ENCODE measurements around the gene NUP210.

The NUP210 gene

GRCh38 chr3:13303410-13303809 is 116.7 kb downstream of the NUP210 start:
- Histone ChIP-seq H3K27me3 (replicated peaks) (no peaks in the 10 kb centered on the region), H3K27ac (no peak overlapping the region), H3K36me3 (replicated peaks) (no peaks in the 10 kb centered on the region), H3K4me3 (ENCODE audit: low read depth, low read length) (no peak overlapping the region)
- peak; percentile 13 for DNase-seq
- no peak for TF ChIP-seq CTCF (IDR thresholded peaks at IDR 0.05; ENCODE audit: low read depth, low read length, missing control alignments)
- in situ Hi-C loops (cut with HindIII; ENCODE audit: low pct_ligation_motif_present, low sequenced_read_pairs), result no loop called here

DNA sequence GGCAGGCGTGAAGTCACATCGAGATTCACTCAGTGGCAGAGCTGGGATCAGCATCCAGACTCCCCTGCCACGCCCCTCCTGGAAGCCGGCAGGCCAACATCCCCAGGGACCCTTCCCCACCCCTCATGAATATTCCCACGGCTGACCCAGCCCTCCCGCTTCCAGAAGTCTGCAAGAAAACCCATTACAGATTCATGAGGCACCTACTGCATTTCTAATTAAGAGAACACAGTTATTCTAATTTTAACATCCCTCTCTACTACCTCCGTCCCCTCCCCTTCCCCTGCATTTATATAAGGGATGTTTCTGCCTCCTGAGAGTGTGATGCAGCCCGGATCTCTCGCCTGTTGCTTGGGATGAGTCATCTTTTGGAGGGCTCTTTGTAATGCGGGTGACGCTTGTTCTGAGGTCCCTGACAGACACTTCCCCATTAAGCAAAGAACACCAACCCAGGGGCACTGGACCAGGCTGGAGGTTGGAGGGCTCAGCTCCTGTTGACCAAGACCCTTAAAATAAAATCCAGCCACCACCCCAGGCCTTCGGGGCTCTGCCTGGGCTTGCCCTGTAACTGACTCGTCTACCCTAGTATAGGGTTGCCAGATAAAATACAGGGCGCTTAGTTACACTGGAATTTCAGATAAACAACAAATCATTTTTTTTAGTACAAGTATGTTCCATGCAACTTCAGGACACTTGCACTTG is 118.7 kb downstream of the NUP210 start:
- peak; percentile 79 for DNase-seq
- Histone ChIP-seq H3K36me3 (replicated peaks) (no peaks in the 10 kb centered on the region), H3K27me3 (replicated peaks) (peaks cover 3% of the 10 kb centered on the region), H3K27ac (no peak overlapping the region), H3K4me3 (ENCODE audit: low read depth, low read length) (no peak overlapping the region)
- in situ Hi-C loops (cut with HindIII; ENCODE audit: low pct_ligation_motif_present, low sequenced_read_pairs), result no loop called here
- TF ChIP-seq CTCF (IDR thresholded peaks at IDR 0.05; ENCODE audit: low read depth, low read length, missing control alignments), result no peak

- in situ Hi-C loops (cut with HindIII; ENCODE audit: low pct_ligation_motif_present, low sequenced_read_pairs), result no loop called here
These were observed 119.4 kb downstream of the NUP210 start for GRCh38 chr3:13300546-13301285.

GRCh38 chr3:13299531-13300155 is 120.5 kb downstream of the NUP210 start:
- H3K4me3 ChIP-seq (ENCODE audit: low read depth, low read length), result no peak overlapping the region
- DNase-seq, result no peak
- in situ Hi-C loops (cut with HindIII; ENCODE audit: low pct_ligation_motif_present, low sequenced_read_pairs), result no loop called here
- no peak for TF ChIP-seq CTCF (IDR thresholded peaks at IDR 0.05; ENCODE audit: low read depth, low read length, missing control alignments)
- H3K27me3 ChIP-seq (replicated peaks), result peaks cover 3% of the 10 kb centered on the region
- H3K27ac ChIP-seq, result no peak overlapping the region
- H3K36me3 ChIP-seq (replicated peaks), result no peaks in the 10 kb centered on the region

More at GRCh38 chr3:13300546-13301285, 119.4 kb downstream of the NUP210 start:
- no peak for DNase-seq
- Histone ChIP-seq H3K27me3 (replicated peaks) (peaks cover 3% of the 10 kb centered on the region), H3K36me3 (replicated peaks) (no peaks in the 10 kb centered on the region), H3K4me3 (ENCODE audit: low read depth, low read length) (no peak overlapping the region), H3K27ac (no peak overlapping the region)
- no peak for TF ChIP-seq CTCF (IDR thresholded peaks at IDR 0.05; ENCODE audit: low read depth, low read length, missing control alignments)

DNA sequence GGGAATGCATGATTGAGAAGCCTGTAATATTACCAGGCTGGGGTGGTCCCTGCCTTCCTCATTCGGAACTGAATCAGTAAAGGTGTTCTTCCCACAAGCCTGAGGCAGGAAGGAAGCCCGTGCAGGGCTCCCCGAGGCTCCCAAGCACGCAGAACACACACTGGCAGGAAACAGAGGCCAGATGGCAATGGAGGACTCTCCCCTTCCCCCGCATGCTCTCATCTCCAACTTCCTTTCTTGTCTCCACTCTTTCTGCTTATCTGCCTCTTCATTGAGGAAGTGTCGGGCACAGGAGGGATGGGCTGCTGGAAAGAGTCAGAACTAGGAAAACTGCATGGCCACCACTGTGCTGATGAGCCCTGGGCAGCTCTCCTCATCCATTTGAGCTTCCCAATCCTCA is 123.5 kb downstream of the NUP210 start:
- in situ Hi-C loops (cut with HindIII; ENCODE audit: low pct_ligation_motif_present, low sequenced_read_pairs), result no loop called here
- H3K4me3 ChIP-seq (ENCODE audit: low read depth, low read length), result no peak overlapping the region
- H3K27me3 ChIP-seq (replicated peaks), result peaks cover 3% of the 10 kb centered on the region
- no peaks in the 10 kb centered on the region for H3K36me3 ChIP-seq (replicated peaks)
- no peak for TF ChIP-seq CTCF (IDR thresholded peaks at IDR 0.05; ENCODE audit: low read depth, low read length, missing control alignments)
- DNase-seq, result no peak
- no peak overlapping the region for H3K27ac ChIP-seq

All from brain microvascular endothelial cell (primary cell).